ENCODE data around the gene GCN1.
"Not testable (repeated sequence)": the region's sequence is repeated elsewhere in the genome, so short reads cannot be mapped to it uniquely, and the experiment has no call there.

The GCN1 gene

GRCh38 chr12:120207227-120207626 is 12.7 kb upstream of the GCN1 start:
- no peak for TF ChIP-seq CTCF (conservative IDR thresholded peaks at IDR 0.05)
- no peak for TF ChIP-seq ZFX (IDR thresholded peaks at IDR 0.05)
- no peak overlapping the region for H3K27ac ChIP-seq

- not testable (repeated sequence) for H3K27ac ChIP-seq
These were observed 12.3 kb upstream of the GCN1 start for GRCh38 chr12:120206781-120207180.

GRCh38 chr12:120206228-120206627 is 11.7 kb upstream of the GCN1 start:
- TF ChIP-seq CTCF (conservative IDR thresholded peaks at IDR 0.05) (no peak), ZFX (IDR thresholded peaks at IDR 0.05) (no peak)

GRCh38 chr12:120204171-120204570 is 9.7 kb upstream of the GCN1 start:
- no peak for TF ChIP-seq CTCF (conservative IDR thresholded peaks at IDR 0.05)
- no peak for TF ChIP-seq ZFX (IDR thresholded peaks at IDR 0.05)
- no peak overlapping the region for H3K27ac ChIP-seq

More at GRCh38 chr12:120206228-120206627, 11.7 kb upstream of the GCN1 start:
- H3K27ac ChIP-seq: no peak overlapping the region

- peak overlapping the region; percentile 100 for H3K27ac ChIP-seq
- TF ChIP-seq CTCF (conservative IDR thresholded peaks at IDR 0.05): no peak
- TF ChIP-seq ZFX (IDR thresholded peaks at IDR 0.05): no peak
These were observed 5.9 kb upstream of the GCN1 start for GRCh38 chr12:120200364-120200800.

GRCh38 chr12:120199595-120200306 is 5.2 kb upstream of the GCN1 start:
- TF ChIP-seq CTCF (conservative IDR thresholded peaks at IDR 0.05) (no peak), ZFX (IDR thresholded peaks at IDR 0.05) (no peak)
- peak overlapping the region; percentile 100 for H3K27ac ChIP-seq

- peak overlapping the region; percentile 54 for H3K27ac ChIP-seq
- TF ChIP-seq ZFX (IDR thresholded peaks at IDR 0.05) (no peak), CTCF (conservative IDR thresholded peaks at IDR 0.05) (no peak)
These were observed 4.5 kb upstream of the GCN1 start for GRCh38 chr12:120199025-120199424.

- TF ChIP-seq ZFX (IDR thresholded peaks at IDR 0.05) (no peak), CTCF (conservative IDR thresholded peaks at IDR 0.05) (no peak)
- peak overlapping the region; percentile 12; the same call in 1 of the 2 replicates for H3K27ac ChIP-seq
These were observed 3.0 kb upstream of the GCN1 start for GRCh38 chr12:120197542-120197887.

- peak overlapping the region; percentile 12; the same call in 1 of the 2 replicates for H3K27ac ChIP-seq
These were observed 2.5 kb upstream of the GCN1 start for GRCh38 chr12:120196817-120197541.

Data from C4-2B (cell line).